ENCODE measurements around the gene PLD1. TPM values are rescaled to one million over a fixed set of nuclear protein-coding genes. Genes with fewer than 3 reads are reported as not detected.

The PLD1 gene
- total and polyA plus RNA-seq, 8 donors: 3.4 to 43.0 (median 11.0) TPM

DNA sequence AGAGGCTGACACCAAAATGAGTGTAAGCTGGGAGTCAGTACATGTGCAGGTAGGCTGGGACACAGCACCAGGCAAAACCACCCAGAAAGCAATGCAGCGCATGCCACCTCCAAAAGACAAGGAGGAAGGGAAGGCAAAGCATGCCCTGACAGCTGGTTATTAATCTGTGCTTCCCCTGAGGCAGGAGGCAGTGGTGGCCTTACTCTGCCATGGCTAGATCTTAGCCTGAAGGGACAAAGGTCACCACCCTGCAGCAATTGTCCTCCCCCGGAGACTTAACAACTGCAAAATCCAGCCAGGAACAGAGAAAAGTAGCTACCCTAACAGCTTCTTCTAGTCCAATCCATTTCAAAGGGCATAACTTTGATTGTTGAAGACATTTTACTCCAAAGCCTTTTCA, 73.7 kb downstream of the PLD1 start:
- Histone ChIP-seq H3K27me3 (no peaks in the 10 kb centered on the region), H3K4me3 (no peak overlapping the region), H3K9me3 (no peaks in the 10 kb centered on the region), H3K4me1 (peaks cover 0 to 5% (median 0%) of the 10 kb centered on the region in 4 donors), H3K36me3 (peaks cover 0 to 21% (median 13%) of the 10 kb centered on the region in 4 donors), H3K27ac (no peak overlapping the region)
- DNase-seq: no peak
- TF ChIP-seq EP300 (IDR thresholded peaks at IDR 0.05) (no peak), POLR2AphosphoS5 (IDR thresholded peaks at IDR 0.05) (no peak), POLR2A (IDR thresholded peaks at IDR 0.05) (no peak)
- TF ChIP-seq, protein P1, sequence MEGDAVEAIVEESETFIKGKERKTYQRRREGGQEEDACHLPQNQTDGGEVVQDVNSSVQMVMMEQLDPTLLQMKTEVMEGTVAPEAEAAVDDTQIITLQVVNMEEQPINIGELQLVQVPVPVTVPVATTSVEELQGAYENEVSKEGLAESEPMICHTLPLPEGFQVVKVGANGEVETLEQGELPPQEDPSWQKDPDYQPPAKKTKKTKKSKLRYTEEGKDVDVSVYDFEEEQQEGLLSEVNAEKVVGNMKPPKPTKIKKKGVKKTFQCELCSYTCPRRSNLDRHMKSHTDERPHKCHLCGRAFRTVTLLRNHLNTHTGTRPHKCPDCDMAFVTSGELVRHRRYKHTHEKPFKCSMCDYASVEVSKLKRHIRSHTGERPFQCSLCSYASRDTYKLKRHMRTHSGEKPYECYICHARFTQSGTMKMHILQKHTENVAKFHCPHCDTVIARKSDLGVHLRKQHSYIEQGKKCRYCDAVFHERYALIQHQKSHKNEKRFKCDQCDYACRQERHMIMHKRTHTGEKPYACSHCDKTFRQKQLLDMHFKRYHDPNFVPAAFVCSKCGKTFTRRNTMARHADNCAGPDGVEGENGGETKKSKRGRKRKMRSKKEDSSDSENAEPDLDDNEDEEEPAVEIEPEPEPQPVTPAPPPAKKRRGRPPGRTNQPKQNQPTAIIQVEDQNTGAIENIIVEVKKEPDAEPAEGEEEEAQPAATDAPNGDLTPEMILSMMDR (IDR thresholded peaks at IDR 0.05): no peak
- WGBS, 5 donors: 81 to 94% (median 86%) methylated on average over 2 of the region's 2 CpGs
- intact Hi-C loops (cut with DNase I; ENCODE audit: low total_unique reads): no loop called here

GRCh38 chr3:171733561-171733960, 76.7 kb downstream of the PLD1 start:
- Histone ChIP-seq H3K36me3 (peaks cover 0 to 21% (median 13%) of the 10 kb centered on the region in 4 donors), H3K27ac (no peak overlapping the region), H3K9me3 (no peaks in the 10 kb centered on the region), H3K27me3 (no peaks in the 10 kb centered on the region), H3K4me1 (no peaks in the 10 kb centered on the region), H3K4me3 (no peak overlapping the region)
- intact Hi-C loops (cut with DNase I; ENCODE audit: low total_unique reads): no loop called here
- no peak for TF ChIP-seq POLR2A (IDR thresholded peaks at IDR 0.05)
- no peak for TF ChIP-seq EP300 (IDR thresholded peaks at IDR 0.05)
- no peak for TF ChIP-seq POLR2AphosphoS5 (IDR thresholded peaks at IDR 0.05)
- TF ChIP-seq, protein P1 (IDR thresholded peaks at IDR 0.05): no peak
- DNase-seq: no peak

DNA sequence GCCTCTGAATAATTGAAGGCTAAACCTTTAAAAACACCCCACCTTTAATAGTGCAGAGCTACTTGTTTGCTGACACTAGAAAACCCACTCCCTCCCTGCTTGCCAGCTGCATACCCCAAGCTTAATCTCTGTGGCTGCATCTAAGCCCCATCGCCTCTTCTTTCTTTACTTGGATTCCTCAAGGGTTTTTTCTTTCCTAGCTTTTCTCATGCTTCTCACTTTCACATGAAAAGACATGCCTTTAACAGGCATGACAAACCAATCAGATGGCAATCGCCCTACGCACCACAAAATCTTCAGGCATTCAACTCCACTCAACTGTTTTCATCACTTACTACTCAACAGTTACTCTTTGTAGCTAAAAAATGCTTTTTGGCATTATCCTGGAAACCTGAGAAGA, 77.5 kb downstream of the PLD1 start:
- peaks cover 0 to 21% (median 13%) of the 10 kb centered on the region in 4 donors for H3K36me3 ChIP-seq
- WGBS, 5 donors: 62 to 98% (median 91%) methylated on average over 3 of the region's 3 CpGs
- intact Hi-C loops (cut with DNase I; ENCODE audit: low total_unique reads): no loop called here
- H3K4me3 ChIP-seq: no peak overlapping the region
- TF ChIP-seq POLR2AphosphoS5 (IDR thresholded peaks at IDR 0.05) (no peak), EP300 (IDR thresholded peaks at IDR 0.05) (no peak), POLR2A (IDR thresholded peaks at IDR 0.05) (no peak)
- TF ChIP-seq, protein P1 (IDR thresholded peaks at IDR 0.05): no peak
- no peak overlapping the region for H3K27ac ChIP-seq
- H3K27me3 ChIP-seq: no peaks in the 10 kb centered on the region
- DNase-seq: no peak
- no peaks in the 10 kb centered on the region for H3K4me1 ChIP-seq
- no peaks in the 10 kb centered on the region for H3K9me3 ChIP-seq

DNA sequence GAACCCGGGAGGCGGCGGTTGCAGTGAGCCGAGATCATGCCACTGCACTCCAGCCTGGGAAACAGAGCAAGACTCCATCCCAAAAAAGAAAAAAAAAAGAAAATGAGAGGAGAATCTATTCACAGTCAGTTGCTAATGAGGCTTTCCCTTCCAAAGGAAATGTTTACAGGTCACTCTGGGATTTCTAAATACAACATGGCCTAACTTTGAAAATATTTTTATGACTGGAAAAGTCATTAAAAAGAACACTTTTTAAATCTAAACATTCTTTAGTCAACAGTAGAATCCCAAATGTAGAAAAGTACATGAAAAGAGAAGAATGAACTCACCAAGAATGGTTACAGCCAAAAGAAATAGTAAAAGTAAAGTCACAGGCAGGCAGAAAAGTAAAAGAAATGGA, 78.6 kb downstream of the PLD1 start:
- intact Hi-C loops (cut with DNase I; ENCODE audit: low total_unique reads): no loop called here
- no peaks in the 10 kb centered on the region for H3K27me3 ChIP-seq
- H3K27ac ChIP-seq: no peak overlapping the region
- 64 to 92% (median 74%) methylated on average over 4 of the region's 4 CpGs for WGBS, 5 donors
- TF ChIP-seq POLR2AphosphoS5 (IDR thresholded peaks at IDR 0.05): no peak
- no peak for TF ChIP-seq POLR2A (IDR thresholded peaks at IDR 0.05)
- TF ChIP-seq EP300 (IDR thresholded peaks at IDR 0.05): no peak
- TF ChIP-seq, protein P1 (IDR thresholded peaks at IDR 0.05): no peak
- no peaks in the 10 kb centered on the region for H3K4me1 ChIP-seq
- DNase-seq: no peak
- no peak overlapping the region for H3K4me3 ChIP-seq
- peaks cover 0 to 18% (median 12%) of the 10 kb centered on the region in 4 donors for H3K36me3 ChIP-seq
- H3K9me3 ChIP-seq: no peaks in the 10 kb centered on the region
